GM21360 (cell line): Measurements from ENCODE around the gene INVS.
"Not testable (repeated sequence)": the region's sequence is repeated elsewhere in the genome, so short reads cannot be mapped to it uniquely, and the experiment has no call there.

Experiments
- ATAC-seq: cut with Tn5 transposase; IDR thresholded peaks from one replicate; pipeline ENCODE4 v1.9.1; 2021; ENCODE audit warnings: mild to moderate bottlenecking, moderate library complexity; ENCODE audit not compliant: unreplicated experiment

The INVS gene

GRCh38 chr9:100098887-100099721, at the start of gene INVS, which contains the start of gene ERP44:
Gene INVS (plus strand): TSS chr9:100099243. CDS start chr9:100104522, 5,279 bp downstream.
Gene ERP44 (minus strand): TSS chr9:100099000. CDS start chr9:100098840, 160 bp downstream.
- ATAC-seq: peak; percentile 97

DNA sequence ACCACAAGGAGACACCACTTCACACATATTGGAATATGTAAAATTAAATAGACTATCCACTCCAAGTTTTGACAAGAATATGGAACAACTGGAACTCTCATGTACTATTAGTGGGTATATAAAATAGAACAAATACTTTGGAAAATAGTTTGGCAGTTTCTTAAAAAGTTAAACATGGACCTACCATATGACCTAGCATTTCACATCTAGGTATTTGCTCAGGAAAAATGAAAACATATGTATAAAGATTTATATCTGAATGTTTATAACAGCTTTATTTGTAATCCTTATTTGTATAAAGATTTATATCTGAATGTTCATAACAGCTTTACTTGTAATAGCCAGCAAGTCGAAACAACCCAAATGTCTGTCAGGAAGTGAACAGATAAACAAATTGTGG, 49.5 kb upstream of the INVS start:
- ATAC-seq: no peak

DNA sequence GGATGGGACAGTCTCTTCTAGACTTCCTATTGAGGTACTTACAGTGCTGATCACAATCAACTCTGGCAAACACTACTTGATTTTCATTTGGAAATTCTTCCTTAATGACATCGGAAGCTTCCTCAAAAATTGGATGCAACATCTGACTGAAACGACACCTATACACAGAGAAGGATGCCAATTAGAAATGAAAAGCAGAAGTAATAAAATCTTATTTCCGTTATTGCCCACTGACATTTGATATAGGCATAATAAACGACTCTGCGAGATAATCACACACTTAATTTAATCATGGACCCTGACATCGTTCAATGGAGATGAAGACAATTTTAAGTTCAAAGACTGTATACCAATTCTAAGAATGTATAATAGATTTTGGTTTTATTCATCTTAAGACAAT, 46.7 kb upstream of the INVS start:
- ATAC-seq: no peak

- ATAC-seq: no peak
Measured at GRCh38 chr9:100056561-100056960, 42.5 kb upstream of the INVS start.

DNA sequence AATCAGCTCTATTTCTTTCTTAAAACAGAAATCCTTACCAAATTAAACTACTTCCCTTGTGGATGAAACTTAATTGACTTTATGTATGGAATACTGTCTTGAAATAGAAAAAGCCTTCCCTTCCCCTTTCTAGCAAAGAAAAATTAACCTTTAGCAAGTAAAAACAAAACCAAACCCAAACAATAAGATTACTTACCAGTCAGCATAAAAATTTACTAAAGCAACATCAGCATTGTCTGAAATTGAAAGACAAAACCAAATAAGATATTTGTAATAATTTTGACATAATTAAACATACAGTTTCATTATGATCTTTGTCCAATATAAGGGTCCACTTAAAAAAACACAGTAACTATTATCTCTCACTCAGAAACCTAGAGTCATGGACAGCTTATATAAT, 41.4 kb upstream of the INVS start:
- ATAC-seq: no peak

- ATAC-seq: peak; percentile 77
Measured at GRCh38 chr9:100058699-100059579, 40.1 kb upstream of the INVS start.

DNA sequence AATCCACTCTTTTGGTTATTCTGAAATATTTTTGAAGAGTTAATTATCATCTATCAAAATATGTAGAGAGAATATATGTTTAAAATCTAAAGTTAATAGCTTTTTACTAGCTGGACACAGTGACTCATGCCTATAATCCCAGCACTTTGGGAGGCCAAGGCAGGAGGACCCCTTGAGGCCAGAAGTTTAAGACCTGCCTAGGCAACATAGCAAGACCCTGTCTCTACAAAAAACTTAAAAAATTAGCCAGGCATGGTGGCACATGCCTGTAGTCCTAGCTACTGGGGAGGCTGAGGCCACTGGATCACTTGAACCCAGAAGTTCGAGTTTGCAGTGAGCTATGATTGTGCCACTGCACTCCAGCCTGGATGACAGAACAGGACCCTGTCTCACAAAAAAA, 36.4 kb upstream of the INVS start:
- not testable (repeated sequence) for ATAC-seq

GRCh38 chr9:100063185-100063584, 35.9 kb upstream of the INVS start:
- no peak for ATAC-seq

- ATAC-seq: no peak
Measured at GRCh38 chr9:100064872-100065581, 34.0 kb upstream of the INVS start.

DNA sequence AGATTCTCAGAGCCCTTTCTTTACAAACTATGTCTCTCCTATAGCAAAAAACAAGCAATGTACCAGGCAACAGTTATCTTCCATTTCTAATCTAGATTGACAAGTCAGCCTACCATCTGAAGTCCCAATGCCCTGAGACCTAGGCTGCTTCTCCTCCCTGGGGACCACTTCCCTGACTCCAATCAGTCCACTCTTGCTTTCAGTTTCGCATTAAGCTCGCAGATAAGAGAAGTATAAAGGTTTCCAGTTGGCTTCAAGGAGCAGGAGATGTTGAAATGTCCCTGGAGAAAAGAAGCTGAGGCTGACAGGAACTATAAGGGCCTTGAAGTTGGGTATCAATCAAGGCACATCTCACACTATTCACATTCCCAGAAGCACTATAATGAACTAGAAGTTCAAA, 32.5 kb upstream of the INVS start:
- ATAC-seq: peak; percentile 70

- not testable (repeated sequence) for ATAC-seq
Measured at GRCh38 chr9:100067990-100068389, 31.1 kb upstream of the INVS start.

DNA sequence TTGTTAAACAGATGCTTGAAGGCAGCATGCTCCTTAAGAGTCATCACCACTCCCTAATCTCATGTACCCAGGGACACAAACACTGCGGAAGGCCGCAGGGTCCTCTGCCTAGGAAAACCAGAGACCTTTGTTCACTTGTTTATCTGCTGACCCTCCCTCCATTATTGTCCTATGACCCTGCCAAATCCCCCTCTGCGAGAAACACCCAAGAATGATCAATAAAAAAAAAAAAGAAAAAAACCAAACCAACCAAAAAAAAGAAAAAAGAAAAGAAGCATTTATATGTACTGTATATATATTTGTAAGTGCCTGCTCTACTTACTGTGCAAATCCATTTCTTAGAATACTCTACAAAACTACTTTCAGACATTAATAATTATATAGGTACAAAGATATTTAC, 30.0 kb upstream of the INVS start:
- ATAC-seq: not testable (repeated sequence)

DNA sequence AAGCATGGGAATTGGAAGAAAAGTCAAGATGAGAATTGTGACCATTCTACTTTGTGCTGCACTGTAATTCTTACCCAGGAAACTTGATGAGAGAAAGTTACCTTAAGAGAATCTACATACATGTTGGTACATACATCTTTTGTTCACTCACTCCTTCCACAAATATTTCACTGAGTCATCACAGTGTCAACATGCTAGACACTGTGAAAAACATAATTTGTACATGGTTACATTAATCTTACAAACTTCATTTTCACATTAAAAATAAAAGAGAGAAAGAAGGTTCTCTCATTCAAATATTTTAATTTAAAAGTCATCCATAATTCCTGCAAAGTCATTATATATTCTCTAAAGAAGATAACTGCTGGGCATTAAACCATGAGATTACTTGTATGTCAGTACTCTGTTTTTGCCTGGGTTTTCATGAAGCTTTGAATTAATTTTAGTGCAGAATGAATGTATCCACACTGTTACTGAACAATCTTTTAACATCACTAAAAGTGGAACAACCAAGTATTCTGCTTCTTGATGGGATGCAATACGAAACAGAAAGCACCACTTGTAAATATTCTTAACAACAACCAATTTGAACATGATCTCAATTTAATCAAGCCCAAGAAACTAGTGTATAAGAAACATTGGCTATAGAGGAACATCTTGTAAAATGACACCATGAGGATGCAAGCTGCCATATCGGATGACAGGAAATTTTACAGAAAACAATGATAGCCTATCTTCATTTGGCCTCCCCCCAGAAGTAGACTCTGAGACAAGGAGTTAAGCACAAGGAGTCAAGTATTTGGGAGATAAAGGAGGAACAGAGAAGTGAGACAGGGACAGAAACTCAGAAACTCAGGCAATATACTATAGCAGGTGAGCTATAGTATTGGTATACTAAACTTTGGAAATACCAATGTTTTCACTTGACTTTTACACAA, 28.7 kb upstream of the INVS start:
- ATAC-seq: no peak

DNA sequence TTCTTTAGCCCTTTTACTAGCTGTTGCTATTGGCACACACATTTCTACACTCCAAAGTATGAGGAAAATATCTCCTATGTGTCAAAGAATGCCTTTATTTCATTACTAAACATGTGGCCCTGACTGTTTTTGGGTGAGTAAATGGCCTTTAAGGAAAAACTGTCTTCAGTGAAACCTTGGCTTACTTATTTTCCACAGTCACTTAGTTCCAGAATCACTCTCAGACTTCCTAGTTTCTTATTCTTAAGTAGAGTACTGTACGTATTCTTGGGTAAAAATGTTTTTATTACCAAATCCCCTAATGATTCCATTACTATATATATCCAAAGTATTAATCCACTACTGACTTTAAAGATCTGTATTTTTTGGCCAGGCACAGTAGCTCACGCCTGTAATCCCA, 27.8 kb upstream of the INVS start:
- ATAC-seq: no peak

DNA sequence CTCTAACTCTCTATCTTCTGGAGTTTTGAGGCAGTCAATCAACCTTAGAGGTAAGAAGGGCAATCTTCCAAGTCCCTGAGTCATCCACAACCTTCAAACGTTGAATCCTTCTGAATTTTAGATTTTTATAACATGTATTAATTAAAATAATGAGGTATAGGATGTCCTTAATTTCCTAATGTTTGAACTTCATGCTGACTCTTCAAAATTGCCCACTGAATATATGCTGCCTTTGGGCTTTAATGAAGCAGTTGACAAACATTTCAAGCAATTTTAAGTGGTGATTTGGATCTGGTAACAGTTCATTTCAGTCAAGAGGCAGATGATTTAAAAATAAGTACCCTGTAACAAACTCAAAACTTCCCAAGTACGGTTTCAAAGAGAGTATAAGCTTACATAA, 26.2 kb upstream of the INVS start:
- ATAC-seq: no peak

DNA sequence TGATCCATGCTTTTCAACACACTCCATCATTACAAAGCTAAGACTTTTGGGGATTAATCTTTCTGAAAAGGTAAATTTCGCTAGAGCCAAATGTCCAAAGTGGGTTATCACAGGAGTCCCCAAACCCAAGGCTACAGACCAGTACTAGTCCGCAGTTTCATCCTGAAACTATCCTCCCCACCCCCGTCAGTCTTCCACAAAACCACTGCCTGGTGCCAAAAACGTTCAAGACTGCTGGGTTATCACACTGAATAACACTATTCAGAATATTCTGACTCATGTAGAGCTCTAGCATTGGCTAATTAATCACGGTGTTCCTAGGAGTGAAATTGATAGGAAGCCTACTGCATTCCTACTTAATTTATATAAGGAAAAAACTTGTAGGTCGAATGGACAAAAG, 24.9 kb upstream of the INVS start:
- no peak for ATAC-seq

DNA sequence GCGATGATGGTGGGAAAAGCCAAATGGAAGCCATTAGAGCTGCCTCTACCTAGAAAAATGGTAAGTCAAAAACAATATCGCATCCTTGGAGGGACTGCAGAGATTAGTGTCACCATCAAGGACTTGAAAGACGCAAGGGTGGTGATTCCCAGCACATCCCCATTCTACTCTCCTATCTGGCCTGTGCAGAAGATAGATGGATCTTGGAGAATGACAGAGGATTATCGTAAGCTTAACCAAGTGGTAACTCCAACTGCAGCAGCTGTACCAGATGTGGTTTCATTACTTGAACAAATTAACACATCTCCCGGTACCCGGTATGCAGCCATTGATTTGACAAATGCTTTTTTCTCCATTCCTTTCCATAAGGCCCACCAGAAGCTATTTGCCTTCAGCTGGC, 24.1 kb upstream of the INVS start:
- ATAC-seq: no peak

DNA sequence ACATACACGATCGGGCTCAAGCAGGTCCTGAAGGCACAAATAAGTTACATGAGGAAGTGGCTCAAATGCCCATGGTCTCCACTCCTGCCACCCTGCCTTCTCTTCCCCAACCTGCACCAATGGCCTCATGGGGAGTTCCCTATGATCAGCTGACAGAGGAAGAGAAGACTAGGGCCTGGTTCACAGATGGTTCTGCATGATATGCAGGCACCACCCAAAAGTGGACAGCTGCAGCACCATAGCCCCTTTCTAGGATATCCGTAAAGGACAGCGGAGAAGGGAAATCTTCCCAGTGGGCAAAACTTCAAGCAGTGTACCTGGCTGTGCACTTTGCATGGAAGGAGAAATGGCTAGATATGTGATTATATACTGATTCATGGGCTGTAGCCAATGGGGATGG, 22.8 kb upstream of the INVS start:
- not testable (repeated sequence) for ATAC-seq

GRCh38 chr9:100082782-100083181, 16.3 kb upstream of the INVS start:
- no peak for ATAC-seq
